ENCODE data around the gene KIF26B.

Gene KIF26B

GRCh38 chr1:245679821-245680780 lies 525.3 kb downstream of the KIF26B start:
- no peak for DNase-seq (ENCODE audit: low read depth in 2 of 2)

GRCh38 chr1:245682638-245683628 lies 528.1 kb downstream of the KIF26B start:
- DNase-seq (ENCODE audit: low read depth in 2 of 2), result no peak

GRCh38 chr1:245683676-245684075 lies 528.9 kb downstream of the KIF26B start:
- no peak for DNase-seq (ENCODE audit: low read depth in 2 of 2)

- DNase-seq (ENCODE audit: low read depth in 2 of 2), result no peak
Observed at GRCh38 chr1:245684166-245684565, 529.4 kb downstream of the KIF26B start.

- DNase-seq (ENCODE audit: low read depth in 2 of 2), result no peak
Observed at GRCh38 chr1:245684571-245684970, 529.8 kb downstream of the KIF26B start.

- DNase-seq (ENCODE audit: low read depth in 2 of 2), result no peak
Observed at GRCh38 chr1:245685111-245685810, 530.5 kb downstream of the KIF26B start.

- DNase-seq (ENCODE audit: low read depth in 2 of 2), result no peak
Observed at GRCh38 chr1:245686006-245686405, 531.2 kb downstream of the KIF26B start.

GRCh38 chr1:245686446-245687030 lies 531.8 kb downstream of the KIF26B start:
- DNase-seq (ENCODE audit: low read depth in 2 of 2), result no peak

- DNase-seq (ENCODE audit: low read depth in 2 of 2), result no peak
Observed at GRCh38 chr1:245687152-245687635, 532.4 kb downstream of the KIF26B start.

GRCh38 chr1:245687636-245688535 lies 533.1 kb downstream of the KIF26B start:
- DNase-seq (ENCODE audit: low read depth in 2 of 2), result no peak

GRCh38 chr1:245688536-245689453 lies 534.0 kb downstream of the KIF26B start:
- no peak for DNase-seq (ENCODE audit: low read depth in 2 of 2)

- no peak for DNase-seq (ENCODE audit: low read depth in 2 of 2)
Observed at GRCh38 chr1:245690156-245690690, 535.4 kb downstream of the KIF26B start.

- no peak for DNase-seq (ENCODE audit: low read depth in 2 of 2)
Observed at GRCh38 chr1:245690946-245691541, 536.3 kb downstream of the KIF26B start.

- no peak for DNase-seq (ENCODE audit: low read depth in 2 of 2)
Observed at GRCh38 chr1:245691897-245692296, 537.1 kb downstream of the KIF26B start.

- no peak for DNase-seq (ENCODE audit: low read depth in 2 of 2)
Observed at GRCh38 chr1:245692318-245692717, 537.5 kb downstream of the KIF26B start.

GRCh38 chr1:245693116-245693793 lies 538.5 kb downstream of the KIF26B start:
- no peak for DNase-seq (ENCODE audit: low read depth in 2 of 2)

GRCh38 chr1:245693941-245694752 lies 539.4 kb downstream of the KIF26B start:
- no peak for DNase-seq (ENCODE audit: low read depth in 2 of 2)

Data from stimulated activated CD8-positive, alpha-beta memory T cell treated with anti-CD3 and anti-CD28 coated beads, Interleukin-2, amount 100 ng/mL, for 48 hours (primary cell).